H9 (cell line): ENCODE results near the gene MEP1A. TPM values are rescaled to one million over a fixed set of nuclear protein-coding genes. Genes with fewer than 3 reads are reported as not detected.

ENCODE experiments used
- DNase-seq: peaks from one replicate; pipeline ENCODE4 v3.0.0-alpha.2; 2017
- H2AFZ ChIP-seq: one replicate; pipeline ENCODE4 v1.6.1; 2013; ENCODE audit warnings: mild to moderate bottlenecking, low read length, control low read depth, moderate library complexity
- H2AK5ac ChIP-seq: 2 replicates; pipeline ENCODE4 v1.6.1; 2013; ENCODE audit warnings: low read length, control low read depth, mixed read lengths; ENCODE audit not compliant: insufficient read length
- H2BK120ac ChIP-seq: one replicate; pipeline ENCODE4 v1.6.1; 2013; ENCODE audit warnings: low read depth, mild to moderate bottlenecking, low read length, control low read depth, inconsistent platforms; ENCODE audit not compliant: poor library complexity, severe bottlenecking
- H2BK12ac ChIP-seq: 2 replicates; pipeline ENCODE4 v1.6.1; 2013; ENCODE audit warnings: low read length, control low read depth, mixed read lengths, low read depth; ENCODE audit not compliant: insufficient read length
- H2BK15ac ChIP-seq: 2 replicates; pipeline ENCODE4 v1.6.1; 2013; ENCODE audit warnings: low read depth, low read length, control low read depth
- H2BK20ac ChIP-seq: one replicate; pipeline ENCODE4 v1.6.1; 2013; ENCODE audit warnings: low read depth, mild to moderate bottlenecking, low read length, control low read depth, inconsistent platforms; ENCODE audit not compliant: poor library complexity, severe bottlenecking
- H2BK5ac ChIP-seq: 2 replicates; pipeline ENCODE4 v1.6.1; 2013; ENCODE audit warnings: low read length, control low read depth, mixed read lengths; ENCODE audit not compliant: insufficient read length
- H3K14ac ChIP-seq: 2 replicates; pipeline ENCODE4 v1.6.1; 2013; ENCODE audit warnings: low read length, control low read depth; ENCODE audit not compliant: insufficient read depth
- H3K18ac ChIP-seq: 2 replicates; pipeline ENCODE4 v1.6.1; 2013; ENCODE audit warnings: low read depth, mild to moderate bottlenecking, mixed read lengths, low read length, control low read depth; ENCODE audit not compliant: insufficient read length
- H3K23ac ChIP-seq: 2 replicates; pipeline ENCODE4 v1.6.1; 2013; ENCODE audit warnings: low read length, control low read depth, mixed read lengths, low read depth; ENCODE audit not compliant: insufficient read length
- H3K23me2 ChIP-seq: 2 replicates; pipeline ENCODE4 v1.6.1; 2013; ENCODE audit warnings: low read depth, mild to moderate bottlenecking, mixed read lengths, low read length, control low read depth; ENCODE audit not compliant: insufficient read length, poor library complexity, severe bottlenecking
- H3K27ac ChIP-seq: 2 replicates; pipeline ENCODE4 v1.5.1; 2013; ENCODE audit warnings: low read length, control low read depth, mixed read lengths, low read depth; ENCODE audit not compliant: insufficient read length
- H3K27me3 ChIP-seq: 2 replicates; pipeline ENCODE4 v1.6.1; 2013; ENCODE audit warnings: low read length, control low read depth, inconsistent platforms; ENCODE audit not compliant: insufficient read depth
- H3K4ac ChIP-seq: 2 replicates; pipeline ENCODE4 v1.6.1; 2013; ENCODE audit warnings: low read depth, mild to moderate bottlenecking, control low read depth, inconsistent platforms, low read length, moderate library complexity
- H3K4me1 ChIP-seq: 2 replicates; pipeline ENCODE4 v1.6.1; 2013; ENCODE audit warnings: low read length, control low read depth, inconsistent platforms; ENCODE audit not compliant: insufficient read depth
- H3K4me2 ChIP-seq: 2 replicates; pipeline ENCODE4 v1.6.1; 2013; ENCODE audit warnings: low read length, control low read depth, mixed read lengths; ENCODE audit not compliant: insufficient read length, insufficient read depth
- H3K56ac ChIP-seq: 2 replicates; pipeline ENCODE4 v1.6.1; 2013; ENCODE audit warnings: low read depth, mild to moderate bottlenecking, mixed read lengths, low read length, control low read depth; ENCODE audit not compliant: insufficient read length
- H3K79me1 ChIP-seq: 2 replicates; pipeline ENCODE4 v1.6.1; 2013; ENCODE audit warnings: low read depth, mild to moderate bottlenecking, moderate library complexity, low read length, control low read depth, inconsistent platforms; ENCODE audit not compliant: insufficient read depth, poor library complexity, severe bottlenecking
- H3K79me2 ChIP-seq: 2 replicates; pipeline ENCODE4 v1.6.1; 2013; ENCODE audit warnings: low read length, control low read depth, inconsistent platforms; ENCODE audit not compliant: insufficient read depth
- H3K9ac ChIP-seq: 2 replicates; pipeline ENCODE4 v1.6.1; 2013; ENCODE audit warnings: low read length, control low read depth, mixed read lengths; ENCODE audit not compliant: insufficient read length; ENCODE audit errors: extremely low read depth
- H3K9me3 ChIP-seq: one replicate; pipeline ENCODE4 v1.6.1; 2013; ENCODE audit warnings: low read depth, low read length, inconsistent platforms; ENCODE audit not compliant: control insufficient read depth
- H3T11ph ChIP-seq: one replicate; pipeline ENCODE4 v1.6.1; 2013; ENCODE audit warnings: mild to moderate bottlenecking, low read length, control low read depth, inconsistent platforms
- H4K20me1 ChIP-seq: one replicate; pipeline ENCODE4 v1.6.1; 2013; ENCODE audit not compliant: control insufficient read depth, insufficient read length, insufficient read depth
- H4K5ac ChIP-seq: 2 replicates; pipeline ENCODE4 v1.6.1; 2013; ENCODE audit warnings: low read depth, mild to moderate bottlenecking, mixed read lengths, low read length, control low read depth; ENCODE audit not compliant: insufficient read length
- H4K8ac ChIP-seq: replicated peaks from 2 replicates; pipeline ENCODE4 v1.6.1; 2013; ENCODE audit warnings: low read length, control low read depth, mixed read lengths, low read depth; ENCODE audit not compliant: insufficient read length
- H4K91ac ChIP-seq: 2 replicates; pipeline ENCODE4 v1.6.1; 2013; ENCODE audit warnings: low read depth, mild to moderate bottlenecking, moderate library complexity, mixed read lengths, low read length, control low read depth; ENCODE audit not compliant: insufficient read length
- H3K27ac Mint-ChIP-seq, 3 experiments: 2 replicates in 2 of 3; 3 replicates in 1 of 3; pipeline ENCODE4 v1.8.0; 2020 to 2021; ENCODE audit warnings: mixed read lengths in 3 of 3, mild to moderate bottlenecking in 1 of 3, moderate library complexity in 1 of 3
- H3K27me3 Mint-ChIP-seq: 2 replicates; pipeline ENCODE4 v1.8.0; 2021; ENCODE audit warnings: low read depth, mild to moderate bottlenecking, moderate library complexity, mixed read lengths
- H3K36me3 Mint-ChIP-seq, 3 experiments: 2 replicates in 2 of 3; 3 replicates in 1 of 3; pipeline ENCODE4 v1.8.0; 2020 to 2021; ENCODE audit warnings: low read depth in 3 of 3, mixed read lengths in 3 of 3; ENCODE audit not compliant: insufficient read depth in 1 of 3
- H3K4me1 Mint-ChIP-seq, 2 experiments: 2 replicates each; pipeline ENCODE4 v1.8.0; 2020; ENCODE audit warnings: mixed read lengths in 2 of 2
- H3K4me3 Mint-ChIP-seq, 2 experiments: 2 replicates in 1 of 2; 3 replicates in 1 of 2; pipeline ENCODE4 v1.8.0; 2020 to 2021; ENCODE audit warnings: mild to moderate bottlenecking in 2 of 2, mixed read lengths in 2 of 2, moderate library complexity in 1 of 2
- H3K9me3 Mint-ChIP-seq, 2 experiments: 2 replicates in 1 of 2; 3 replicates in 1 of 2; pipeline ENCODE4 v1.8.0; 2020; ENCODE audit warnings: mild to moderate bottlenecking in 2 of 2, mixed read lengths in 2 of 2, moderate library complexity in 1 of 2
- WGBS: extraction: QIAGEN DNeasy Blood & Tissue Kit; methylation state at CpG from one replicate; pipeline ENCODE4 v1.1.7; 2013; ENCODE audit warnings: missing lambda C conversion rate, low lambda C conversion rate, mixed read lengths; ENCODE audit not compliant: insufficient read length; ENCODE audit errors: extremely low coverage; 5-methylcytosine and 5-hydroxymethylcytosine counted together
- total RNA-seq: library from RNA; stranded (reverse); gene quantifications from 2 replicates; pipeline ENCODE4 v1.2.1, GENCODE V29; 2021
- TF ChIP-seq, protein P1 (sequence below): fragments of 200-600 bp; sonication (generic); conservative IDR thresholded peaks from 3 replicates; pipeline ENCODE4 v1.8.0; 2021; ENCODE audit warnings: antibody characterized with exemption, mild to moderate bottlenecking

MEP1A gene
- total RNA-seq, 1 experiment from 2014 or later = not detected

DNA sequence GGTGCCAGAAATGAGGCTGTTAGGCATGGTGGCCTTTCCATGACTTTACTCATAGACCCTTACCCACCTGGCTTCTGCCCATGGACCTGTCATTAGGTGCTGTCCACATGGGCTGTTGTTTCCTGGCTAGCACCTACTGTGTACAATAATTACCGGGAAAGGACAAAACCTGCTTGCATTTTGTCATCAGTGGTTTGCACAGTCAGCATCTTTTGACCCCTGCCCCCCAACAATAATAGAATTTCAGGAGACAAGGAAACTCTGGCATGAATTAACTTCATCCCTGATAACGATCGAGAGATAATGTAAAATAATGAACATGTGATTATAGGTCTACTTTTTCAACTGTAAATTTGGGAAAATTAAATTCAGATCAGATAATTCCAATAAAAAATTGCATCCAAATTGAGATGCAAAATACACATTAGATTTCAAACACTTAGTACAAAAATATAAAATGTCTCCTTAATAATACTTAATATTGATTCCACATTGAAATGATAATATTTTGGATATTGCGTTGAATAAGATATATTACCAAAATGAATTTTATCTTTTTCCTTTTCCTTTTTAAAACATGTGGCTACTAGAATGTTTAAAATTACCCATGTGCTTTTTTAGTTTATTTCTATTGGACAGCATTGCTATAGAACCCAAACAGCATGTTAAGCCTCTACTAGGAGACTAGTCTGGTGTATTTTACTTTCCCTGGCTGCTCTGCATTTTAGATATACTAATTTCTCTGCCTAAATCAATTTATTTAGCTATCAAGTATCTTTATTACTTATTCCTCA is 34.0 kb upstream of the MEP1A start:
- Mint-ChIP-seq H3K4me1 (no peaks in the 10 kb centered on the region; a peak in 1 of 4 replicates), H3K9me3 (no peaks in the 10 kb centered on the region), H3K27ac (no peak overlapping the region), H3K27me3 (no peaks in the 10 kb centered on the region), H3K36me3 (no peaks in the 10 kb centered on the region; a peak in 1 of 7 replicates), H3K4me3 (no peak overlapping the region)
- Histone ChIP-seq H3K79me1 (no peaks in the 10 kb centered on the region), H3K23ac (no peak overlapping the region), H3K27ac (no peak overlapping the region), H3K23me2 (no peaks in the 10 kb centered on the region), H4K8ac (no peak overlapping the region), H2AFZ (no peak overlapping the region), H3K27me3 (no peaks in the 10 kb centered on the region), H2BK120ac (no peak overlapping the region), H4K20me1 (no peaks in the 10 kb centered on the region), H4K91ac (no peak overlapping the region), H3K9me3 (no peaks in the 10 kb centered on the region), H3K79me2 (no peaks in the 10 kb centered on the region), H3K18ac (no peak overlapping the region), H3K14ac (no peak overlapping the region), H2BK20ac (no peak overlapping the region), H2BK5ac (no peak overlapping the region), H3K9ac (no peak overlapping the region), H2AK5ac (no peak overlapping the region), H2BK12ac (no peak overlapping the region), H3K4me2 (no peak overlapping the region), H3K4me1 (no peaks in the 10 kb centered on the region; the same call in 1 of the 2 replicates), H3K56ac (no peak overlapping the region), H4K5ac (no peak overlapping the region), H3T11ph (no peak overlapping the region), H2BK15ac (no peak overlapping the region), H3K4ac (no peak overlapping the region)
- TF ChIP-seq, protein P1, sequence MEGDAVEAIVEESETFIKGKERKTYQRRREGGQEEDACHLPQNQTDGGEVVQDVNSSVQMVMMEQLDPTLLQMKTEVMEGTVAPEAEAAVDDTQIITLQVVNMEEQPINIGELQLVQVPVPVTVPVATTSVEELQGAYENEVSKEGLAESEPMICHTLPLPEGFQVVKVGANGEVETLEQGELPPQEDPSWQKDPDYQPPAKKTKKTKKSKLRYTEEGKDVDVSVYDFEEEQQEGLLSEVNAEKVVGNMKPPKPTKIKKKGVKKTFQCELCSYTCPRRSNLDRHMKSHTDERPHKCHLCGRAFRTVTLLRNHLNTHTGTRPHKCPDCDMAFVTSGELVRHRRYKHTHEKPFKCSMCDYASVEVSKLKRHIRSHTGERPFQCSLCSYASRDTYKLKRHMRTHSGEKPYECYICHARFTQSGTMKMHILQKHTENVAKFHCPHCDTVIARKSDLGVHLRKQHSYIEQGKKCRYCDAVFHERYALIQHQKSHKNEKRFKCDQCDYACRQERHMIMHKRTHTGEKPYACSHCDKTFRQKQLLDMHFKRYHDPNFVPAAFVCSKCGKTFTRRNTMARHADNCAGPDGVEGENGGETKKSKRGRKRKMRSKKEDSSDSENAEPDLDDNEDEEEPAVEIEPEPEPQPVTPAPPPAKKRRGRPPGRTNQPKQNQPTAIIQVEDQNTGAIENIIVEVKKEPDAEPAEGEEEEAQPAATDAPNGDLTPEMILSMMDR = no peak
- no CpG with 5 or more reads among the region's 4 CpGs for WGBS
- DNase-seq = no peak
